C4-2B (cell line): ENCODE results near the gene AAMP.

Experiments used
- CTCF ChIP-seq: fragments of 450-650 bp; conservative IDR thresholded peaks from 2 replicates; pipeline ENCODE4 v1.5.1; 2017; ENCODE audit warnings: mild to moderate bottlenecking
- ZFX ChIP-seq: fragments of 450-650 bp; IDR thresholded peaks from 2 replicates; pipeline ENCODE4 v1.6.1; 2017

GRCh38 chr2:218228366-218229090 is 41.4 kb downstream of the AAMP start:
- TF ChIP-seq CTCF (no peak), ZFX (no peak)
